CD4-positive, alpha-beta memory T cell (primary cell): Measurements from ENCODE around the gene LINGO1. TPM values are rescaled to one million over a fixed set of nuclear protein-coding genes. Genes with fewer than 3 reads are reported as not detected.
A peak's percentile ranks its signal among the peaks of the same experiment; 100 is the strongest.

Experiments used
- CTCF ChIA-PET: fragments of 350-600 bp; sonication (Branson Sonifier 250); formaldehyde crosslinking; loops from one replicate; lab custom pipeline; 2021; ENCODE audit warnings: inconsistent platforms; ENCODE audit not compliant: partially characterized antibody; lab: Charles Lee
- POLR2A ChIA-PET: fragments of 350-600 bp; sonication (Branson Sonifier 250); formaldehyde crosslinking; loops from one replicate; lab custom pipeline; 2021; ENCODE audit not compliant: partially characterized antibody; lab: Charles Lee
- DNase-seq, 5 donors: peaks; one replicate each; pipeline versions ENCODE4 v3.0.0 to v3.0.0-alpha.2; 2020 to 2022; ENCODE audit warnings: mixed read lengths in 1 of 5
- H3K27ac ChIP-seq: one replicate; pipeline ENCODE4 v1.7.0; 2013; ENCODE audit warnings: low read depth, low read length
- H3K27me3 ChIP-seq: 2 replicates; pipeline ENCODE4 v1.7.0; 2013; ENCODE audit warnings: mild to moderate bottlenecking, low read length, moderate library complexity; ENCODE audit not compliant: insufficient read depth
- H3K36me3 ChIP-seq: 2 replicates; pipeline ENCODE4 v1.7.0; 2013; ENCODE audit warnings: mild to moderate bottlenecking, low read length, moderate library complexity; ENCODE audit not compliant: insufficient read depth
- H3K4me1 ChIP-seq: 2 replicates; pipeline ENCODE4 v1.7.0; 2013; ENCODE audit warnings: mild to moderate bottlenecking, low read length, moderate library complexity; ENCODE audit not compliant: insufficient read depth
- H3K4me3 ChIP-seq, 2 donors: one replicate each; pipeline ENCODE4 v1.7.0; 2013; ENCODE audit warnings: low read length in 2 of 2, mild to moderate bottlenecking in 1 of 2
- H3K9me3 ChIP-seq, 2 donors: one replicate each; pipeline ENCODE4 v1.7.0; 2013; ENCODE audit warnings: low read length in 2 of 2, control low read depth in 1 of 2; ENCODE audit not compliant: control insufficient read depth in 1 of 2
- H3K27ac Mint-ChIP-seq, 7 donors: one replicate each; pipeline ENCODE4 v1.8.0; 2020 to 2021; ENCODE audit warnings: mixed read lengths in 7 of 7, mild to moderate bottlenecking in 6 of 7, inconsistent platforms in 3 of 7, moderate library complexity in 3 of 7
- H3K27me3 Mint-ChIP-seq, 2 donors: one replicate each; pipeline ENCODE4 v1.8.0; 2020 to 2021; ENCODE audit warnings: mixed read lengths in 2 of 2
- H3K36me3 Mint-ChIP-seq, 2 donors: one replicate each; pipeline ENCODE4 v1.8.0; 2020 to 2021; ENCODE audit warnings: mixed read lengths in 2 of 2, inconsistent platforms in 1 of 2, mild to moderate bottlenecking in 1 of 2
- H3K4me1 Mint-ChIP-seq, 4 donors: one replicate each; pipeline ENCODE4 v1.8.0; 2020 to 2021; ENCODE audit warnings: mixed read lengths in 4 of 4, mild to moderate bottlenecking in 1 of 4
- H3K4me3 Mint-ChIP-seq, 8 donors: one replicate each; pipeline ENCODE4 v1.8.0; 2020 to 2021; ENCODE audit warnings: mixed read lengths in 8 of 8, mild to moderate bottlenecking in 7 of 8, moderate library complexity in 6 of 8, inconsistent platforms in 3 of 8
- H3K9me3 Mint-ChIP-seq, 8 donors: one replicate each; pipeline ENCODE4 v1.8.0; 2020 to 2021; ENCODE audit warnings: mixed read lengths in 8 of 8, mild to moderate bottlenecking in 5 of 8, inconsistent platforms in 3 of 8, moderate library complexity in 1 of 8
- intact Hi-C: fragments of 100-400 bp; cut with micrococcal nuclease; formaldehyde crosslinking; loops from one replicate; pipeline ENCODE4 v1.15.1; 2023
- polyA plus RNA-seq, 2 donors: library from polyadenylated mRNA; unstranded; fragments of 300-500 nt; fragmentation: Illumina TruSeq; gene quantifications; one replicate each; pipeline ENCODE4 v1.2.3, GENCODE V29; 2021
- total RNA-seq, 2 experiments: library from RNA; stranded (reverse); gene quantifications; one replicate each; pipeline ENCODE4 v1.2.3, GENCODE V29; 2021

The LINGO1 gene
- total and polyA plus RNA-seq, 4 experiments from 2014 or later, result not detected

DNA sequence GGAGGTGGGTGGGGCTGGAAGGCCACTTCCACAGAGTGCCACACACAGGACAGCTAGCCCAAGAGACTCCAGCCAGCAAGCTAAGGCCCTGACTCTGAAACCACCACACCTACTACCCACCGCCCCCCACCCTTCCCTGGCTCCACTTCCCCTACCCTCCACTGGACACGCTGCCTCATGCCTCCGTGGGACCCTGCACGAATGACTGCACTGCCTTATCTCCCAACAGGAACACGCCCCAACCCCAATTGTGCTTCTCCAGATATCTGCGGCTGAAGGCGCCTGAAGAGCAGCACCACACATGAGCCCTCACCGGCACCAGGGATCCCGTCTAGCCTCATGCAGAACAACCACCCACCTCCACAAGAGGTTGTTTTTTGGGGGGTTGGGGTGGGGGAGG, 2.7 kb downstream of the LINGO1 start:
- intact Hi-C loops, result loop anchor here (5.0 kb wide), 1 partner anchor 242 kb away; no protein-coding TSS in a partner anchor
- Histone ChIP-seq H3K4me3 (no peak overlapping the region), H3K9me3 (no peaks in the 10 kb centered on the region), H3K27me3 (peaks cover 12% of the 10 kb centered on the region), H3K36me3 (no peaks in the 10 kb centered on the region), H3K4me1 (peaks cover 14% of the 10 kb centered on the region), H3K27ac (no peak overlapping the region)
- H3K36me3 Mint-ChIP-seq, result no peaks in the 10 kb centered on the region
- no peak for DNase-seq
- CTCF ChIA-PET, result no interaction called here
- peak overlapping the region in 1 of 8 donors; percentile 2 for H3K4me3 Mint-ChIP-seq
- H3K27ac Mint-ChIP-seq, result no peak overlapping the region
- peaks cover 11 to 28% of the 10 kb centered on the region in 2 donors for H3K27me3 Mint-ChIP-seq
- no peaks in the 10 kb centered on the region for H3K9me3 Mint-ChIP-seq
- peaks cover 5 to 10% (median 8%) of the 10 kb centered on the region in 4 donors for H3K4me1 Mint-ChIP-seq
- POLR2A ChIA-PET, result no interaction called here

- ChIA-PET POLR2A (no interaction called here), CTCF (no interaction called here)
- no peak overlapping the region for H3K4me3 ChIP-seq
- no peaks in the 10 kb centered on the region for H3K9me3 ChIP-seq
- Mint-ChIP-seq H3K9me3 (no peaks in the 10 kb centered on the region), H3K36me3 (no peaks in the 10 kb centered on the region), H3K27me3 (peaks cover 10 to 27% of the 10 kb centered on the region in 2 donors), H3K27ac (no peak overlapping the region), H3K4me1 (peaks cover 5 to 9% (median 7%) of the 10 kb centered on the region in 4 donors), H3K4me3 (peak overlapping the region in 1 of 8 donors; percentile 10)
- peaks cover 8% of the 10 kb centered on the region for H3K27me3 ChIP-seq
- intact Hi-C loops, result loop anchor here (5.0 kb wide), 1 partner anchor 243 kb away; no protein-coding TSS in a partner anchor
- no peak for DNase-seq
- H3K36me3 ChIP-seq, result no peaks in the 10 kb centered on the region
- peaks cover 13% of the 10 kb centered on the region for H3K4me1 ChIP-seq
- no peak overlapping the region for H3K27ac ChIP-seq
These were observed 3.4 kb downstream of the LINGO1 start for GRCh38 chr15:77629070-77630030.

DNA sequence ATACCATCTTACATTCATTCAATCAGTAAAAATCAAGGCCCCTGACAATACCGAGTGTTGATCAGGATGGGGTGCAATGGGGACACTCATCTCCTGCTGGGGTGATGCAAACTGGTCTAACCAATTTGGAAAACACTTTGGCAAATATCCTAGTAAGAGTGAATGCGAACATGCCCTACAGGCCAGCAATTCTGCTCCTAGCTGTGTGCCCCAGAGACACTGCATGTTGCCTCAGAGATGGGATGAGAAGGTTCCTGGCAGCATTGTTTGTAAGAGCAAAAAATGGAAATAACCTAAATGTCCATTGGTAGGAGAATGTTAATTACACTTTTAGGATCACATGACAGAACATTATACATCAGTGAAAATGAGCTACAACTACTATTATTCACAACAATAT, 4.7 kb downstream of the LINGO1 start:
- POLR2A ChIA-PET, result no interaction called here
- Mint-ChIP-seq H3K27ac (no peak overlapping the region), H3K4me3 (no peak overlapping the region), H3K36me3 (no peaks in the 10 kb centered on the region), H3K9me3 (no peaks in the 10 kb centered on the region), H3K27me3 (peaks cover 3 to 23% of the 10 kb centered on the region in 2 donors), H3K4me1 (no peaks in the 10 kb centered on the region)
- Histone ChIP-seq H3K27ac (no peak overlapping the region), H3K36me3 (no peaks in the 10 kb centered on the region), H3K4me1 (no peaks in the 10 kb centered on the region), H3K27me3 (no peaks in the 10 kb centered on the region), H3K9me3 (no peaks in the 10 kb centered on the region), H3K4me3 (no peak overlapping the region)
- no peak for DNase-seq
- intact Hi-C loops, result no loop called here
- CTCF ChIA-PET, result interaction anchor here (0.7 kb wide), 1 partner anchor 24 kb away, joined by 3 read pairs; no protein-coding TSS in a partner anchor

- Histone ChIP-seq H3K9me3 (no peaks in the 10 kb centered on the region), H3K4me3 (no peak overlapping the region), H3K27ac (no peak overlapping the region), H3K4me1 (no peaks in the 10 kb centered on the region), H3K36me3 (no peaks in the 10 kb centered on the region), H3K27me3 (no peaks in the 10 kb centered on the region)
- Mint-ChIP-seq H3K27me3 (peaks cover 3 to 23% of the 10 kb centered on the region in 2 donors), H3K4me1 (no peaks in the 10 kb centered on the region), H3K9me3 (no peaks in the 10 kb centered on the region), H3K36me3 (no peaks in the 10 kb centered on the region), H3K4me3 (no peak overlapping the region), H3K27ac (peak overlapping the region in 1 of 7 donors; percentile 77)
- DNase-seq, result no peak
- ChIA-PET POLR2A (no interaction called here), CTCF (interaction anchor here (0.7 kb wide), 1 partner anchor 24 kb away, joined by 3 read pairs; no protein-coding TSS in a partner anchor)
- intact Hi-C loops, result no loop called here
These were observed 5.1 kb downstream of the LINGO1 start for GRCh38 chr15:77627581-77627980.

- no peaks in the 10 kb centered on the region for H3K27me3 ChIP-seq
- Mint-ChIP-seq H3K36me3 (no peaks in the 10 kb centered on the region), H3K27ac (no peak overlapping the region), H3K4me1 (no peaks in the 10 kb centered on the region), H3K4me3 (no peak overlapping the region), H3K27me3 (peaks cover 3 to 23% of the 10 kb centered on the region in 2 donors), H3K9me3 (no peaks in the 10 kb centered on the region)
- H3K4me1 ChIP-seq, result no peaks in the 10 kb centered on the region
- CTCF ChIA-PET, result no interaction called here
- no peak for DNase-seq
- H3K36me3 ChIP-seq, result no peaks in the 10 kb centered on the region
- intact Hi-C loops, result no loop called here
- H3K9me3 ChIP-seq, result no peaks in the 10 kb centered on the region
- POLR2A ChIA-PET, result no interaction called here
- no peak overlapping the region for H3K4me3 ChIP-seq
- H3K27ac ChIP-seq, result no peak overlapping the region
These were observed 5.6 kb downstream of the LINGO1 start for GRCh38 chr15:77627067-77627466.

- H3K9me3 Mint-ChIP-seq, result no peaks in the 10 kb centered on the region
- no peaks in the 10 kb centered on the region for H3K4me1 Mint-ChIP-seq
- ChIA-PET POLR2A (no interaction called here), CTCF (no interaction called here)
- intact Hi-C loops, result no loop called here
- peaks cover 3 to 23% of the 10 kb centered on the region in 2 donors for H3K27me3 Mint-ChIP-seq
- no peak overlapping the region for H3K27ac ChIP-seq
- no peaks in the 10 kb centered on the region for H3K4me1 ChIP-seq
- no peak overlapping the region for H3K27ac Mint-ChIP-seq
- no peak overlapping the region for H3K4me3 Mint-ChIP-seq
- no peak overlapping the region for H3K4me3 ChIP-seq
- H3K27me3 ChIP-seq, result no peaks in the 10 kb centered on the region
- no peaks in the 10 kb centered on the region for H3K36me3 Mint-ChIP-seq
- no peaks in the 10 kb centered on the region for H3K36me3 ChIP-seq
- H3K9me3 ChIP-seq, result no peaks in the 10 kb centered on the region
- no peak for DNase-seq
These were observed 6.7 kb downstream of the LINGO1 start for GRCh38 chr15:77626002-77626401.

DNA sequence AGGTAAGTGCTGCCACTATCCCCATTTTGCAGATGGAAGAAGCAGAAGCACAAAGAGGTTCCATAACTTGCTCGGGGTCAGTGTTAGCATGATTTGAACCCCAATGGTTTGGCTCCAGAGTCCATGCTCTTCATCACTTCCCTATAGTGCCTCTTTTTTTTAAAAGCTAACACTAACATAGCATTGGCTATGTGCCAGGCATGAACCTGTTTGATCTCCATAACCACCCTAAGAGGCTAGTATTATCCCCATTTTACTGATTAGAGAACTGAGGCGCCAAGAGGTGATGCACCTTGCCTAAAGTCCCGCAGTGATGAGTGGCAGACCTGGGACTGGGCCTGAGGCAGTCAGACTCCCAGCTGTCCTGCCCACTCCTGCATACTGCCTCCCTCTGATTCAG, 7.3 kb downstream of the LINGO1 start:
- Mint-ChIP-seq H3K4me1 (no peaks in the 10 kb centered on the region), H3K9me3 (no peaks in the 10 kb centered on the region), H3K27me3 (peaks cover 3 to 23% of the 10 kb centered on the region in 2 donors), H3K4me3 (no peak overlapping the region), H3K36me3 (no peaks in the 10 kb centered on the region), H3K27ac (no peak overlapping the region)
- DNase-seq, result no peak
- intact Hi-C loops, result no loop called here
- H3K9me3 ChIP-seq, result no peaks in the 10 kb centered on the region
- no peak overlapping the region for H3K27ac ChIP-seq
- H3K4me1 ChIP-seq, result no peaks in the 10 kb centered on the region
- ChIA-PET CTCF (no interaction called here), POLR2A (no interaction called here)
- no peaks in the 10 kb centered on the region for H3K27me3 ChIP-seq
- no peak overlapping the region for H3K4me3 ChIP-seq
- no peaks in the 10 kb centered on the region for H3K36me3 ChIP-seq
